HEK293 (cell line): ENCODE data around the gene ZNF350.

Experiments
- CTCF ChIA-PET: fragments of 350-600 bp; formaldehyde crosslinking; extraction: SDS; loops from one replicate; lab custom pipeline; 2021; ENCODE audit warnings: antibody characterized with exemption; lab: Yijun Ruan, JAX
- POLR2A ChIA-PET: fragments of 300-600 bp; formaldehyde crosslinking; extraction: SDS; loops from one replicate; lab custom pipeline; 2020; ENCODE audit warnings: antibody characterized with exemption, inconsistent platforms; lab: Yijun Ruan, JAX
- H3K27ac ChIP-seq: fragments of 200-500 bp; sonication (Bioruptor generic); 2 replicates; pipeline ENCODE4 v1.5.1; 2014; ENCODE audit warnings: low read depth, low read length, control low read depth, inconsistent platforms; ENCODE audit errors: extremely low read depth
- H3K36me3 ChIP-seq, 2 experiments: fragments of 200-500 bp in 1 of 2; sonication (Bioruptor generic) in 1 of 2; 1 replicate in 1 of 2; 2 replicates in 1 of 2; pipeline ENCODE4 v1.5.1; 2014 to 2017; ENCODE audit warnings: inconsistent platforms in 2 of 2, low read length in 2 of 2; ENCODE audit not compliant: control insufficient read depth in 2 of 2, insufficient read depth in 1 of 2
- H3K4me1 ChIP-seq: fragments of 200-500 bp; sonication (Bioruptor generic); 2 replicates; pipeline ENCODE4 v1.5.1; 2014; ENCODE audit warnings: mild to moderate bottlenecking, low read length, inconsistent platforms; ENCODE audit not compliant: control insufficient read depth, insufficient read depth
- H3K4me3 ChIP-seq: 2 replicates; pipeline ENCODE4 v1.5.1; 2011; ENCODE audit warnings: low read depth, mild to moderate bottlenecking, control low read depth, low read length, moderate library complexity
- H3K9me3 ChIP-seq: fragments of 200-500 bp; sonication (Bioruptor generic); 2 replicates; pipeline ENCODE4 v1.5.1; 2014; ENCODE audit warnings: low read depth, low read length, inconsistent platforms; ENCODE audit not compliant: control insufficient read depth, insufficient read depth
- BCL11B ChIP-seq: fragments of 450-650 bp; formaldehyde crosslinking; IDR thresholded peaks from 2 replicates; pipeline ENCODE4 v1.5.1; 2016; ENCODE audit warnings: low read depth, missing biosample characterization, missing genetic modification characterization
- GLI4 ChIP-seq: fragments of 450-650 bp; formaldehyde crosslinking; IDR thresholded peaks from 2 replicates; pipeline ENCODE4 v1.5.1; 2016; ENCODE audit warnings: missing biosample characterization, missing genetic modification characterization
- HOXA7 ChIP-seq: sonication (generic); formaldehyde crosslinking; IDR thresholded peaks from 2 replicates; pipeline ENCODE4 v1.8.1; 2022; ENCODE audit warnings: missing genetic modification reagents, borderline replicate concordance
- PATZ1 ChIP-seq: fragments of 450-650 bp; formaldehyde crosslinking; IDR thresholded peaks from 2 replicates; pipeline ENCODE4 v1.5.1; 2016; ENCODE audit warnings: missing biosample characterization, missing genetic modification characterization
- SETDB1 ChIP-seq: IDR thresholded peaks from one replicate; pipeline ENCODE4 v1.6.1; 2017; ENCODE audit warnings: mild to moderate bottlenecking, low read length, moderate library complexity, mixed read lengths; ENCODE audit not compliant: insufficient read length
- TRIM28 ChIP-seq: IDR thresholded peaks from 2 replicates; pipeline ENCODE4 v1.6.1; 2011; ENCODE audit warnings: low read length, control low read depth, borderline replicate concordance
- ZBTB44 ChIP-seq: fragments of 450-650 bp; IDR thresholded peaks from 2 replicates; pipeline ENCODE4 v1.5.1; 2018; ENCODE audit warnings: missing biosample characterization, mild to moderate bottlenecking, missing genetic modification characterization
- ZNF148 ChIP-seq: fragments of 450-650 bp; formaldehyde crosslinking; IDR thresholded peaks from 2 replicates; pipeline ENCODE4 v1.5.0; 2017; ENCODE audit warnings: missing biosample characterization, missing genetic modification characterization, borderline replicate concordance
- ZNF202 ChIP-seq: fragments of 450-650 bp; formaldehyde crosslinking; IDR thresholded peaks from 2 replicates; pipeline ENCODE4 v1.5.1; 2016; ENCODE audit warnings: missing biosample characterization, missing genetic modification characterization, borderline replicate concordance
- ZNF248 ChIP-seq: fragments of 450-650 bp; formaldehyde crosslinking; IDR thresholded peaks from 2 replicates; pipeline ENCODE4 v1.5.1; 2017; ENCODE audit warnings: missing biosample characterization, missing genetic modification characterization
- ZNF266 ChIP-seq: fragments of 450-650 bp; formaldehyde crosslinking; IDR thresholded peaks from 2 replicates; pipeline ENCODE4 v1.5.1; 2016; ENCODE audit warnings: missing biosample characterization, missing genetic modification characterization, low read depth
- ZNF280C ChIP-seq: fragments of 450-650 bp; formaldehyde crosslinking; IDR thresholded peaks from 2 replicates; pipeline ENCODE4 v1.5.1; 2016; ENCODE audit warnings: missing biosample characterization, missing genetic modification characterization
- ZNF398 ChIP-seq: fragments of 450-650 bp; formaldehyde crosslinking; IDR thresholded peaks from 2 replicates; pipeline ENCODE4 v1.5.1; 2017; ENCODE audit warnings: missing biosample characterization, missing genetic modification characterization
- ZNF449 ChIP-seq: fragments of 450-650 bp; formaldehyde crosslinking; IDR thresholded peaks from 2 replicates; pipeline ENCODE4 v1.5.1; 2017; ENCODE audit warnings: missing biosample characterization, mild to moderate bottlenecking, missing genetic modification characterization, moderate library complexity
- ZNF510 ChIP-seq: fragments of 450-650 bp; formaldehyde crosslinking; IDR thresholded peaks from 2 replicates; pipeline ENCODE4 v1.5.1; 2018; ENCODE audit warnings: mild to moderate bottlenecking, missing genetic modification characterization, missing biosample characterization; ENCODE audit not compliant: insufficient replicate concordance
- ZNF518A ChIP-seq: fragments of 450-650 bp; formaldehyde crosslinking; conservative IDR thresholded peaks from 2 replicates; pipeline ENCODE4 v1.5.1; 2016; ENCODE audit warnings: low read depth, missing biosample characterization, missing genetic modification characterization
- ZNF571 ChIP-seq: fragments of 450-650 bp; formaldehyde crosslinking; IDR thresholded peaks from 2 replicates; pipeline ENCODE4 v1.5.0; 2017; ENCODE audit warnings: missing biosample characterization, missing genetic modification characterization
- ZNF596 ChIP-seq: fragments of 450-650 bp; IDR thresholded peaks from 2 replicates; pipeline ENCODE4 v1.5.0; 2018; ENCODE audit warnings: missing biosample characterization, mild to moderate bottlenecking, missing genetic modification characterization, moderate library complexity

Gene ZNF350

GRCh38 chr19:51921949-51922348 is 64.7 kb downstream of the ZNF350 start (continued):
- no peak for TF ChIP-seq ZNF518A (tag by site-specific recombination)
- TF ChIP-seq ZNF398 (tag by site-specific recombination) = no peak
- no peak for TF ChIP-seq HOXA7
- TF ChIP-seq ZNF266 (tag by site-specific recombination) = no peak
- no peak for TF ChIP-seq ZNF148 (tag by site-specific recombination)
- TF ChIP-seq ZNF202 (tag by site-specific recombination) = no peak
- no peak for TF ChIP-seq ZBTB44 (tag by site-specific recombination)
- no peak for TF ChIP-seq ZNF449
- TF ChIP-seq ZNF510 (tag by site-specific recombination) = no peak
- TF ChIP-seq GLI4 (tag by site-specific recombination) = no peak
- peak; percentile 91 for TF ChIP-seq SETDB1

- Histone ChIP-seq H3K36me3 (no peaks in the 10 kb centered on the region), H3K4me3 (no peak overlapping the region), H3K9me3 (no peaks in the 10 kb centered on the region), H3K27ac (no peak overlapping the region), H3K4me1 (no peaks in the 10 kb centered on the region)
- CTCF ChIA-PET = no interaction called here
- POLR2A ChIA-PET = no interaction called here
- TF ChIP-seq ZNF248 (tag by site-specific recombination) = no peak
- no peak for TF ChIP-seq ZNF280C (tag by site-specific recombination)
- TF ChIP-seq PATZ1 (tag by site-specific recombination) = no peak
- no peak for TF ChIP-seq ZNF571
- TF ChIP-seq TRIM28 = no peak
- TF ChIP-seq BCL11B (tag by site-specific recombination) = no peak
- no peak for TF ChIP-seq ZNF596 (tag by site-specific recombination)
Measured at GRCh38 chr19:51919606-51920005, 67.0 kb downstream of the ZNF350 start.
